ENCODE measurements around the gene RBPJ. TPM values are rescaled to one million over a fixed set of nuclear protein-coding genes. Genes with fewer than 3 reads are reported as not detected.

RBPJ gene
- 21.7 TPM for polyA plus RNA-seq (2012; ENCODE audit: insufficient read depth, insufficient read length, low read depth)

DNA sequence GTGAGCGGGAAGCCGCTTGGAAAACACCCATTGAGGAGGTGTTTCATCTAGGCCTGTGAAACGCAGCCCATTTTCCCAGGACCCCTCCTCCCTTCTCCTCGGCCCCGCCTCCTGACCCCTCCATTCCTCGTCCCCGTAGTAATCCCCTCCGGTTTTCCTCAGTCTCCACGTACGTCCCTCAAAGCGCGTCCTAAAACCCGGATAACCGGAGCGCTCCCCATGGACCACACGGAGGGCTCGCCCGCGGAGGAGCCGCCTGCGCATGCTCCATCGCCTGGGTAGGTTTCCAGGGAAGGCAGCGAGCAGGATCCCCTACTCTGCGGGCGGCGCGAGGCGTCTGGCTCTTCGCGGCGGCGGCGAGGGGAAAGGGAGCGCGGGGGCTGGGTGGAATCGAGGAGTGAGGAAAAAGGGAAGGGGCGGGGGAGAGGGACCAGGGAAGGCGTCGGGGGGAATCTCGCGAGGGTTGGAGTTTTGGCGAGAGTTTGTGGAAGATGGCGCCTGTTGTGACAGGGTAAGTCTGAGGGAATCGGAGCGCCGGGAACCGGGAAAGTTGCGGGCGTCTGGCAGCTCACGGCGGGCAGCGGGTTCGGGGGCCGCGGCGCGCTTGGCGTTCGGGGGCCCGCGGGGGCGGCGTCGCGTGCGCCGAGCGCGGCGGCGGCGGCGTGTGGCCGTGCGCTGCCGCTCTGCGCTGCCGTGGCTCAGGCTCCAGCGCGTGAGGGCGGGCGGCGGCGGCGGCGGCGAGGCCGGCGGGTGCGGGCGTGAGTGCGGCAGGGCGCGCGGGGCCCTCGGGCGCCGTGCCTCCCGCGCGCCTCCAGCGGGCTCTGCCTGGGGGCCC is at the start of gene RBPJ:
RBPJ (plus strand) TSS at position 477 of the 835 bp plus-strand sequence; CDS start at position 492, 15 bp downstream.
- Histone ChIP-seq H3K27me3 (no peaks in the 10 kb centered on the region), H3K4me3 (ENCODE audit: low read depth, low read length) (peak within 1 kb of the TSS; percentile 99), H3K36me3 (no peaks in the 10 kb centered on the region; the same call in 1 of the 2 replicates), H3K4me1 (no peaks in the 10 kb centered on the region; the same call in 1 of the 2 replicates), H3K9me3 (no peaks in the 10 kb centered on the region)
- DNase-seq = peak; percentile 95
- 0 out of 2 replicates have a peak, but pooled peaks have one; percentile 0 for TF ChIP-seq CTCF (IDR thresholded peaks at IDR 0.05; ENCODE audit: low read depth, low read length)

GRCh38 chr4:26271703-26272102 is 49.1 kb upstream of the RBPJ start:
- H3K4me1 ChIP-seq = no peaks in the 10 kb centered on the region

DNA sequence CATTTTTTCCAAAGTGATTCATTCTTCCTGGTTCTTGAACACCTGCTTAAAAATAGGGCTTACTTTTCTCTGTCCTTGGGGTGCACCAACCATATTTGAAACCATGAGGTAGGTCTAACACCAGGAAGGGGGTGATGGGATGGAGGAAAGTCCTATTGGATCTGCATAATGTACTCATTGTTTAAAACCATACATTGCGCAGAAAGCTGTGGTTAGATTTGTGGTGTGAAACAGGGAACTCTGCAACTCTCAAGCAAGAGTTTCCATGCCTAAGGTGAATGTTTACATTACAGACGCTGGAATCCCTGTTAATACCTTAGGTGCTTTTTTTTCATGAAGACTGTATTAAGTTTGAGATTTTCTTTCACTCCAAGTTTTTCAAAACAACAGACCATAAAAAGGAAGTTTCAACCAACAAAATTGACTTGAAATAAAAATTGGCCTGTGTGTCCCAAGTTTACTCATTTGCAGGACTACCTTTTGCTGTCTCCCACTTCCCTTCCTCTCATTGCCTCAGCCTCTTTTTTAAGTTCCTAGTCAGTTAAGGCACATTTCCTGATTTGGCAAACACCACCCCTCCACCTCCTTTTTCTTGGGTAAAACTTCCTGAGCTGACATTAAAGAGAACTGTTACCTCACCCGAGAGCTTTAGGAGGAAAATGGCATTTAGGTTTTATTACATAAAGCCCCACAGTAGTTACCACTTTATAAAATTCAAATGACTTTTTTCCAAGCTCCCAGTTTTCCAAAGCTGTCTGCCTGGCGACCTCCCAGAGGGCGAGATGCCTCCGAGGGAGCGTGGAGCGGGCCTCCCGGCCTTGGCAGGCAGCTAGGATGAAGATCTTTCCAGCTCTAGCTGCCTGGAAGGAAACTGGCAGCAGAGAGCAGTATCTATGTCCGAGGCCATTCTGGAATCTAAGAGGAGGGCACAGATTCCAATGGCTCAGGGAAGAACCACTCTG is 47.9 kb upstream of the RBPJ start:
- no peak overlapping the region for H3K4me3 ChIP-seq (ENCODE audit: low read depth, low read length)
- no peak for DNase-seq
- no peaks in the 10 kb centered on the region for H3K27me3 ChIP-seq
- H3K36me3 ChIP-seq = no peaks in the 10 kb centered on the region
- H3K4me1 ChIP-seq = no peaks in the 10 kb centered on the region
- no peak for TF ChIP-seq CTCF (IDR thresholded peaks at IDR 0.05; ENCODE audit: low read depth, low read length)
- no peaks in the 10 kb centered on the region for H3K9me3 ChIP-seq

More at GRCh38 chr4:26271703-26272102, 49.1 kb upstream of the RBPJ start:
- DNase-seq = no peak
- TF ChIP-seq CTCF (IDR thresholded peaks at IDR 0.05; ENCODE audit: low read depth, low read length) = no peak
- Histone ChIP-seq H3K36me3 (no peaks in the 10 kb centered on the region), H3K9me3 (no peaks in the 10 kb centered on the region), H3K4me3 (ENCODE audit: low read depth, low read length) (no peak overlapping the region), H3K27me3 (no peaks in the 10 kb centered on the region)

DNA sequence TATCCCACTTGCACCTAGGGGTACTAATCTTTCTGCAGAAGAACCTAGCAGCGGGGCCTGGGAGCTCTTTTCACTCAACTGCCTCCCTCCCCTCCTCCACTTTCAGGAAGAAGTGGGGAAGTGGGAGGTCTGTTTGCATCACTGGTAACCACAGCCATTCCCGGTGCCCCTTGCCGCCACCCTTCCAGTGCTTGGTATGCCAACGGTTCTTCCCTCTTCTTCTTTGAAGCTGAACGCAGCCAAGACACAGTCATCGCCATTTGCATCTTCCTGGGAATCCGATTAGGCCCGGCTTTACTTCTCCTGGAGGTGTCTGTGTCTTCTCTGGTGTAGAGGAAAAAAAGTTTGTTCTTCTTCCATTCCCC is 47.2 kb upstream of the RBPJ start:
- H3K27me3 ChIP-seq = no peaks in the 10 kb centered on the region
- no peak for DNase-seq
- H3K36me3 ChIP-seq = no peaks in the 10 kb centered on the region
- H3K4me3 ChIP-seq (ENCODE audit: low read depth, low read length) = no peak overlapping the region
- TF ChIP-seq CTCF (IDR thresholded peaks at IDR 0.05; ENCODE audit: low read depth, low read length) = no peak
- H3K4me1 ChIP-seq = no peaks in the 10 kb centered on the region
- no peaks in the 10 kb centered on the region for H3K9me3 ChIP-seq

DNA sequence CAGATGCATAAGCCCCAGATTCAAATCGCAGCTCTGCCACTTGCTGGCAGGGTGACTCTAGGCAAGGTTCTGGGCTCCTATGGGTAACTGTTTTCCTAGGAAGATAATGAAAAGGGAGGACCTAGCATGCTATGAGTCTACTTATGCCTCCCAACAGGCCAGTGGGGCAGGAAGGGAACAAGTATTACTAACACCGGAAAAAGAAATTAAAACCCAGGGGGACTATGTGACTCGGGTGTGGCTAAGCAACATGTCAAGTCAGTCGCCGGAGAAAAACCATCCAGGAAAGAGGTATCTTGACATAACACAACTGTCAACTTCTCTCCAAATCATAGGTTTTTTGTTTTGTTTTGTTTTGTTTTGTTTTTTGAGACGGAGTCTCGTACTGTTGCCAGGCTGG is 45.5 kb upstream of the RBPJ start:
- H3K9me3 ChIP-seq = no peaks in the 10 kb centered on the region
- TF ChIP-seq CTCF (IDR thresholded peaks at IDR 0.05; ENCODE audit: low read depth, low read length) = no peak
- H3K4me1 ChIP-seq = no peaks in the 10 kb centered on the region
- no peak overlapping the region for H3K4me3 ChIP-seq (ENCODE audit: low read depth, low read length)
- H3K36me3 ChIP-seq = no peaks in the 10 kb centered on the region
- H3K27me3 ChIP-seq = no peaks in the 10 kb centered on the region
- DNase-seq = no peak

All from BE2C (cell line).